DOHH2 (cell line): ENCODE results near the gene ANTXR2.

ENCODE experiments used
- H3F3A ChIP-seq: fragments of 200-600 bp; sonication (generic), shearing (Covaris generic); 2 replicates; pipeline ENCODE4 v1.6.0; 2016; ENCODE audit warnings: antibody characterized with exemption, mild to moderate bottlenecking; ENCODE audit not compliant: control insufficient read depth, insufficient read depth
- H3K27ac ChIP-seq: fragments of 200-600 bp; sonication (generic); 2 replicates; pipeline ENCODE4 v1.5.1; 2014; ENCODE audit warnings: low read depth, mild to moderate bottlenecking, low read length, moderate library complexity
- H3K27me3 ChIP-seq: fragments of 200-600 bp; sonication (generic); 2 replicates; pipeline ENCODE4 v1.6.1; 2014; ENCODE audit warnings: mild to moderate bottlenecking, low read length, mixed read lengths; ENCODE audit not compliant: control insufficient read depth
- H3K36me3 ChIP-seq: fragments of 200-600 bp; sonication (generic); 2 replicates; pipeline ENCODE4 v1.6.1; 2014; ENCODE audit warnings: mild to moderate bottlenecking, low read length, moderate library complexity, mixed read lengths; ENCODE audit not compliant: control insufficient read depth
- H3K4me1 ChIP-seq: fragments of 200-600 bp; sonication (generic); 2 replicates; pipeline ENCODE4 v1.6.1; 2014; ENCODE audit warnings: mild to moderate bottlenecking, low read length, mixed read lengths; ENCODE audit not compliant: control insufficient read depth
- H3K4me2 ChIP-seq: fragments of 200-600 bp; sonication (generic); 2 replicates; pipeline ENCODE4 v1.6.0; 2014; ENCODE audit warnings: mild to moderate bottlenecking, low read length, moderate library complexity
- H3K4me3 ChIP-seq: fragments of 200-600 bp; sonication (generic); 2 replicates; pipeline ENCODE4 v1.5.1; 2014; ENCODE audit warnings: mild to moderate bottlenecking, low read length, mixed read lengths
- H3K79me2 ChIP-seq: fragments of 200-600 bp; sonication (generic); 2 replicates; pipeline ENCODE4 v1.6.1; 2014; ENCODE audit warnings: mild to moderate bottlenecking, low read length, mixed read lengths; ENCODE audit not compliant: control insufficient read depth
- H3K9me2 ChIP-seq: fragments of 200-600 bp; sonication (generic); replicated peaks from 2 replicates; pipeline ENCODE4 v1.6.1; 2014; ENCODE audit warnings: mild to moderate bottlenecking, low read length, mixed read lengths; ENCODE audit not compliant: control insufficient read depth
- H3K9me3 ChIP-seq: fragments of 200-600 bp; sonication (generic); 2 replicates; pipeline ENCODE4 v1.6.1; 2014; ENCODE audit warnings: antibody characterized with exemption, low read length, mixed read lengths; ENCODE audit not compliant: control insufficient read depth, insufficient read depth
- H4K20me1 ChIP-seq: fragments of 200-600 bp; sonication (generic); 2 replicates; pipeline ENCODE4 v1.6.0; 2014; ENCODE audit warnings: low read depth, mild to moderate bottlenecking, antibody characterized with exemption, low read length, moderate library complexity; ENCODE audit not compliant: control insufficient read depth, insufficient read depth
- CTCF ChIP-seq: fragments of 200-600 bp; sonication (generic); IDR thresholded peaks from one replicate; pipeline ENCODE4 v1.5.1; 2014; ENCODE audit warnings: antibody characterized with exemption, mild to moderate bottlenecking, low read depth, low read length; ENCODE audit not compliant: poor library complexity, severe bottlenecking
- EZH2phosphoT487 ChIP-seq: fragments of 200-600 bp; sonication (generic); IDR thresholded peaks from 2 replicates; pipeline ENCODE4 v1.6.1; 2017; ENCODE audit warnings: borderline replicate concordance, mild to moderate bottlenecking, antibody characterized with exemption, low read length, moderate library complexity, mixed read lengths

ANTXR2 gene

GRCh38 chr4:80088471-80088870 lies 15.4 kb upstream of the ANTXR2 start:
- Histone ChIP-seq H3K4me1 (no peaks in the 10 kb centered on the region), H3K4me3 (no peak overlapping the region), H4K20me1 (no peaks in the 10 kb centered on the region), H3K36me3 (no peaks in the 10 kb centered on the region), H3K27ac (no peak overlapping the region), H3K79me2 (no peaks in the 10 kb centered on the region), H3F3A (no peaks in the 10 kb centered on the region), H3K4me2 (no peak overlapping the region), H3K9me3 (no peaks in the 10 kb centered on the region), H3K9me2 (no peaks in the 10 kb centered on the region), H3K27me3 (peaks cover 8% of the 10 kb centered on the region)
- TF ChIP-seq CTCF (no peak), EZH2phosphoT487 (no peak)

GRCh38 chr4:80086296-80086695 lies 13.3 kb upstream of the ANTXR2 start:
- Histone ChIP-seq H3K9me2 (no peaks in the 10 kb centered on the region), H3K4me2 (no peak overlapping the region), H3K79me2 (no peaks in the 10 kb centered on the region), H3K27ac (no peak overlapping the region), H3K4me3 (no peak overlapping the region), H4K20me1 (no peaks in the 10 kb centered on the region), H3F3A (no peaks in the 10 kb centered on the region), H3K4me1 (no peaks in the 10 kb centered on the region), H3K27me3 (peaks cover 8% of the 10 kb centered on the region), H3K36me3 (no peaks in the 10 kb centered on the region), H3K9me3 (no peaks in the 10 kb centered on the region)
- TF ChIP-seq EZH2phosphoT487 (no peak), CTCF (no peak)

GRCh38 chr4:80085081-80085480 lies 12.1 kb upstream of the ANTXR2 start:
- no peak for TF ChIP-seq EZH2phosphoT487
- TF ChIP-seq CTCF: no peak
- no peaks in the 10 kb centered on the region for H3K36me3 ChIP-seq
- H3F3A ChIP-seq: no peaks in the 10 kb centered on the region
- H3K27ac ChIP-seq: no peak overlapping the region
- no peaks in the 10 kb centered on the region for H3K9me3 ChIP-seq
- no peaks in the 10 kb centered on the region for H3K4me1 ChIP-seq
- H3K79me2 ChIP-seq: no peaks in the 10 kb centered on the region
- H4K20me1 ChIP-seq: no peaks in the 10 kb centered on the region
- no peaks in the 10 kb centered on the region for H3K9me2 ChIP-seq
- H3K4me3 ChIP-seq: no peak overlapping the region
- H3K4me2 ChIP-seq: no peak overlapping the region
- H3K27me3 ChIP-seq: peaks cover 6% of the 10 kb centered on the region

GRCh38 chr4:80082693-80083092 lies 9.7 kb upstream of the ANTXR2 start:
- H3K4me2 ChIP-seq: no peak overlapping the region
- H4K20me1 ChIP-seq: no peaks in the 10 kb centered on the region
- no peaks in the 10 kb centered on the region for H3K79me2 ChIP-seq
- no peaks in the 10 kb centered on the region for H3K36me3 ChIP-seq
- no peaks in the 10 kb centered on the region for H3K9me3 ChIP-seq
- H3K4me3 ChIP-seq: no peak overlapping the region
- no peak for TF ChIP-seq EZH2phosphoT487
- no peak for TF ChIP-seq CTCF
- no peaks in the 10 kb centered on the region for H3K4me1 ChIP-seq
- peaks cover 6% of the 10 kb centered on the region for H3K27me3 ChIP-seq
- H3K9me2 ChIP-seq: no peaks in the 10 kb centered on the region
- H3K27ac ChIP-seq: no peak overlapping the region
- H3F3A ChIP-seq: no peaks in the 10 kb centered on the region
